UCSD-AML1 (cell line): ENCODE measurements around the gene RNF207.
A peak's percentile ranks its signal among the peaks of the same experiment; 100 is the strongest.

ENCODE experiments used
- DNase-seq: peaks from one replicate; lab custom pipeline; 2025; ENCODE audit not compliant: unreplicated experiment; lab: John Stamatoyannopoulos, UW

Gene RNF207

GRCh38 chr1:6247651-6248050 lies 41.7 kb downstream of the RNF207 start:
- DNase-seq = no peak

GRCh38 chr1:6248161-6248776 lies 42.4 kb downstream of the RNF207 start:
- no peak for DNase-seq

- no peak for DNase-seq
Measured at GRCh38 chr1:6248932-6249738, 43.2 kb downstream of the RNF207 start.

GRCh38 chr1:6249739-6250689 lies 44.1 kb downstream of the RNF207 start:
- DNase-seq = no peak

GRCh38 chr1:6251233-6251632 lies 45.3 kb downstream of the RNF207 start:
- DNase-seq = no peak

- no peak for DNase-seq
Measured at GRCh38 chr1:6251681-6252373, 45.9 kb downstream of the RNF207 start.

- no peak for DNase-seq
Measured at GRCh38 chr1:6252374-6252710, 46.4 kb downstream of the RNF207 start.

- no peak for DNase-seq
Measured at GRCh38 chr1:6253380-6253779, 47.5 kb downstream of the RNF207 start.

GRCh38 chr1:6254691-6255090 lies 48.8 kb downstream of the RNF207 start:
- no peak for DNase-seq

- no peak for DNase-seq
Measured at GRCh38 chr1:6256645-6257044, 50.7 kb downstream of the RNF207 start.

- DNase-seq = no peak
Measured at GRCh38 chr1:6257541-6258069, 51.7 kb downstream of the RNF207 start.

GRCh38 chr1:6258675-6259074 lies 52.8 kb downstream of the RNF207 start:
- no peak for DNase-seq

GRCh38 chr1:6259491-6260362 lies 53.8 kb downstream of the RNF207 start:
- DNase-seq = peak; percentile 77

- no peak for DNase-seq
Measured at GRCh38 chr1:6260433-6260934, 54.6 kb downstream of the RNF207 start.

- peak; percentile 23 for DNase-seq
Measured at GRCh38 chr1:6260961-6261614, 55.2 kb downstream of the RNF207 start, which contains the start of gene GPR153. GPR153 (minus strand) TSS chr1:6261098; CDS start chr1:6254905, 6,193 bp downstream.

- DNase-seq = no peak
Measured at GRCh38 chr1:6261615-6261995, 55.7 kb downstream of the RNF207 start.

GRCh38 chr1:6262555-6263420 lies 56.9 kb downstream of the RNF207 start:
- DNase-seq = no peak

GRCh38 chr1:6263716-6264115 lies 57.8 kb downstream of the RNF207 start:
- DNase-seq = no peak
